ENCODE measurements around the gene ZNF649. TPM values are rescaled to one million over a fixed set of nuclear protein-coding genes. Genes with fewer than 3 reads are reported as not detected.

The ZNF649 gene
- total and polyA plus RNA-seq, 2 of the 13 experiments (the other 11 are each of a cell fraction or from before 2014, with no cell fraction given): 3.0 to 13.4 TPM

DNA sequence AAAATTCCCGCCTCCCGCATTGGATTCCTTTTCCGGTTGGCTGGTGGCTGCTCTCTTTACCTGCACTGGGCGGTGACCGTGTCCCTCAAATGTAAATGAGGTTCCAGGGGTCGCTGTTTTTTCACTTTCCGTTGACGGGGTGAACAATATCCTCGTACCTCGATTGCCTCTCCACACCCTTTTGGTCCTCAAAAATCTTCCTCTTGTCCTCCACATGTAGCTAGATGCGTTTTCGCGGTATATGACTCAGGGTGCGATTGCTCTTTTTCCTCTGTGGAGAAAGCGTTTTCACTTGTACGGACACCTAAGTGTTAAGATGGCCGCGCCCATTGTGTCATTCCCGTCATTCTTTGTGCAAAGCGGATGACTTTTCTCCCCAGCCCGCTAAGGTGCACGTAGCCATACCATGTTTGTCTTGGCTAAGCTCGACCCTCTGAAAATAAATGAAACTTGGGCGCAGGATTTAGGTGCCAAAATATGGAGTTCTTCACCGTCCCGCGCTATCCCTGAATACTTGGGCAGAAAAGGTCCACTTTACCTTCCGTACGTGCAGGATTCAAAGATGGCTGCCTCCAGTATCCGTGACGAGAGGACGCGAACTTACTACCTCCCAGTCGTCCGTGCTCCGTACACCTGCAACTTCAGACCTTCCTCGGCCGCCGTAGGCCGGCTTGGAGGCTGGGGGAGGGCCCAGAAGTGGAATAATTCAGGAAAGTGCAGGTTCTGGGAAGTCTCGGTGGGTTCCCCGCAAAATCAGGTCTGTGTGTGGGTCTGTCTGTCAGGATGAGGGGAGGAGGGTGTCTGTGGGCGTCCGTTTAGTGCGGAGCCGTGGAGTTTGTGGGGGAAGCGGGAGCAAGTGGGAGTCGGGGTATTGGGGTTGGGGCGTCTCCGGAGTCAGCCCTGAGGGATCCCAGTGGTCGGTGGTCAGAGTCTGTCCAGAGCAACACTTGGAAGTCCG, 22.2 kb upstream of the ZNF649 start, which contains the start of gene ZNF613 (continued):
- TF ChIP-seq SAFB2 (CRISPR knock-in tag; IDR thresholded peaks at IDR 0.05; ENCODE audit: borderline replicate concordance, low read depth) (no peak; the same call in 1 of the 2 replicates), ZZZ3 (CRISPR knock-in tag; IDR thresholded peaks at IDR 0.05; ENCODE audit: borderline replicate concordance) (0 out of 2 replicates have a peak, but pooled peaks have one; percentile 28), GATAD1 (CRISPR knock-in tag; IDR thresholded peaks at IDR 0.05) (peak; percentile 83), ZBTB7B (CRISPR knock-in tag; IDR thresholded peaks at IDR 0.05) (no peak), ZNF552 (CRISPR knock-in tag; IDR thresholded peaks at IDR 0.05; ENCODE audit: borderline replicate concordance) (no peak; the same call in 1 of the 2 replicates), FOXK2 (IDR thresholded peaks at IDR 0.05) (no peak), ZBTB42 (CRISPR knock-in tag; IDR thresholded peaks at IDR 0.05) (no peak), ZNF343 (CRISPR knock-in tag; IDR thresholded peaks at IDR 0.05) (no peak), REL (CRISPR knock-in tag; conservative IDR thresholded peaks at IDR 0.05) (no peak)
- TF ChIP-seq, protein P1, sequence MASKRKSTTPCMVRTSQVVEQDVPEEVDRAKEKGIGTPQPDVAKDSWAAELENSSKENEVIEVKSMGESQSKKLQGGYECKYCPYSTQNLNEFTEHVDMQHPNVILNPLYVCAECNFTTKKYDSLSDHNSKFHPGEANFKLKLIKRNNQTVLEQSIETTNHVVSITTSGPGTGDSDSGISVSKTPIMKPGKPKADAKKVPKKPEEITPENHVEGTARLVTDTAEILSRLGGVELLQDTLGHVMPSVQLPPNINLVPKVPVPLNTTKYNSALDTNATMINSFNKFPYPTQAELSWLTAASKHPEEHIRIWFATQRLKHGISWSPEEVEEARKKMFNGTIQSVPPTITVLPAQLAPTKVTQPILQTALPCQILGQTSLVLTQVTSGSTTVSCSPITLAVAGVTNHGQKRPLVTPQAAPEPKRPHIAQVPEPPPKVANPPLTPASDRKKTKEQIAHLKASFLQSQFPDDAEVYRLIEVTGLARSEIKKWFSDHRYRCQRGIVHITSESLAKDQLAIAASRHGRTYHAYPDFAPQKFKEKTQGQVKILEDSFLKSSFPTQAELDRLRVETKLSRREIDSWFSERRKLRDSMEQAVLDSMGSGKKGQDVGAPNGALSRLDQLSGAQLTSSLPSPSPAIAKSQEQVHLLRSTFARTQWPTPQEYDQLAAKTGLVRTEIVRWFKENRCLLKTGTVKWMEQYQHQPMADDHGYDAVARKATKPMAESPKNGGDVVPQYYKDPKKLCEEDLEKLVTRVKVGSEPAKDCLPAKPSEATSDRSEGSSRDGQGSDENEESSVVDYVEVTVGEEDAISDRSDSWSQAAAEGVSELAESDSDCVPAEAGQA (IDR thresholded peaks at IDR 0.05; ENCODE audit: low read depth): peak; percentile 60; the same call in 1 of the 2 replicates
- TF ChIP-seq, protein P1 (CRISPR knock-in tag; IDR thresholded peaks at IDR 0.05; ENCODE audit: borderline replicate concordance): no peak
- TF ChIP-seq, protein P2, sequence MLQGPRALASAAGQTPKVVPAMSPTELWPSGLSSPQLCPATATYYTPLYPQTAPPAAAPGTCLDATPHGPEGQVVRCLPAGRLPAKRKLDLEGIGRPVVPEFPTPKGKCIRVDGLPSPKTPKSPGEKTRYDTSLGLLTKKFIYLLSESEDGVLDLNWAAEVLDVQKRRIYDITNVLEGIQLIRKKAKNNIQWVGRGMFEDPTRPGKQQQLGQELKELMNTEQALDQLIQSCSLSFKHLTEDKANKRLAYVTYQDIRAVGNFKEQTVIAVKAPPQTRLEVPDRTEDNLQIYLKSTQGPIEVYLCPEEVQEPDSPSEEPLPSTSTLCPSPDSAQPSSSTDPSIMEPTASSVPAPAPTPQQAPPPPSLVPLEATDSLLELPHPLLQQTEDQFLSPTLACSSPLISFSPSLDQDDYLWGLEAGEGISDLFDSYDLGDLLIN (CRISPR knock-in tag; IDR thresholded peaks at IDR 0.05; ENCODE audit: borderline replicate concordance): no peak
- TF ChIP-seq, protein P3, sequence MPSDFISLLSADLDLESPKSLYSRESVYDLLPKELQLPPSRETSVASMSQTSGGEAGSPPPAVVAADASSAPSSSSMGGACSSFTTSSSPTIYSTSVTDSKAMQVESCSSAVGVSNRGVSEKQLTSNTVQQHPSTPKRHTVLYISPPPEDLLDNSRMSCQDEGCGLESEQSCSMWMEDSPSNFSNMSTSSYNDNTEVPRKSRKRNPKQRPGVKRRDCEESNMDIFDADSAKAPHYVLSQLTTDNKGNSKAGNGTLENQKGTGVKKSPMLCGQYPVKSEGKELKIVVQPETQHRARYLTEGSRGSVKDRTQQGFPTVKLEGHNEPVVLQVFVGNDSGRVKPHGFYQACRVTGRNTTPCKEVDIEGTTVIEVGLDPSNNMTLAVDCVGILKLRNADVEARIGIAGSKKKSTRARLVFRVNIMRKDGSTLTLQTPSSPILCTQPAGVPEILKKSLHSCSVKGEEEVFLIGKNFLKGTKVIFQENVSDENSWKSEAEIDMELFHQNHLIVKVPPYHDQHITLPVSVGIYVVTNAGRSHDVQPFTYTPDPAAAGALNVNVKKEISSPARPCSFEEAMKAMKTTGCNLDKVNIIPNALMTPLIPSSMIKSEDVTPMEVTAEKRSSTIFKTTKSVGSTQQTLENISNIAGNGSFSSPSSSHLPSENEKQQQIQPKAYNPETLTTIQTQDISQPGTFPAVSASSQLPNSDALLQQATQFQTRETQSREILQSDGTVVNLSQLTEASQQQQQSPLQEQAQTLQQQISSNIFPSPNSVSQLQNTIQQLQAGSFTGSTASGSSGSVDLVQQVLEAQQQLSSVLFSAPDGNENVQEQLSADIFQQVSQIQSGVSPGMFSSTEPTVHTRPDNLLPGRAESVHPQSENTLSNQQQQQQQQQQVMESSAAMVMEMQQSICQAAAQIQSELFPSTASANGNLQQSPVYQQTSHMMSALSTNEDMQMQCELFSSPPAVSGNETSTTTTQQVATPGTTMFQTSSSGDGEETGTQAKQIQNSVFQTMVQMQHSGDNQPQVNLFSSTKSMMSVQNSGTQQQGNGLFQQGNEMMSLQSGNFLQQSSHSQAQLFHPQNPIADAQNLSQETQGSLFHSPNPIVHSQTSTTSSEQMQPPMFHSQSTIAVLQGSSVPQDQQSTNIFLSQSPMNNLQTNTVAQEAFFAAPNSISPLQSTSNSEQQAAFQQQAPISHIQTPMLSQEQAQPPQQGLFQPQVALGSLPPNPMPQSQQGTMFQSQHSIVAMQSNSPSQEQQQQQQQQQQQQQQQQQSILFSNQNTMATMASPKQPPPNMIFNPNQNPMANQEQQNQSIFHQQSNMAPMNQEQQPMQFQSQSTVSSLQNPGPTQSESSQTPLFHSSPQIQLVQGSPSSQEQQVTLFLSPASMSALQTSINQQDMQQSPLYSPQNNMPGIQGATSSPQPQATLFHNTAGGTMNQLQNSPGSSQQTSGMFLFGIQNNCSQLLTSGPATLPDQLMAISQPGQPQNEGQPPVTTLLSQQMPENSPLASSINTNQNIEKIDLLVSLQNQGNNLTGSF (CRISPR knock-in tag; IDR thresholded peaks at IDR 0.05): no peak
- TF ChIP-seq, protein P4, sequence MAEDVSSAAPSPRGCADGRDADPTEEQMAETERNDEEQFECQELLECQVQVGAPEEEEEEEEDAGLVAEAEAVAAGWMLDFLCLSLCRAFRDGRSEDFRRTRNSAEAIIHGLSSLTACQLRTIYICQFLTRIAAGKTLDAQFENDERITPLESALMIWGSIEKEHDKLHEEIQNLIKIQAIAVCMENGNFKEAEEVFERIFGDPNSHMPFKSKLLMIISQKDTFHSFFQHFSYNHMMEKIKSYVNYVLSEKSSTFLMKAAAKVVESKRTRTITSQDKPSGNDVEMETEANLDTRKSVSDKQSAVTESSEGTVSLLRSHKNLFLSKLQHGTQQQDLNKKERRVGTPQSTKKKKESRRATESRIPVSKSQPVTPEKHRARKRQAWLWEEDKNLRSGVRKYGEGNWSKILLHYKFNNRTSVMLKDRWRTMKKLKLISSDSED (CRISPR knock-in tag; IDR thresholded peaks at IDR 0.05): no peak
